ENCODE data around the gene CPED1. TPM values are rescaled to one million over a fixed set of nuclear protein-coding genes. Genes with fewer than 3 reads are reported as not detected.

CPED1 gene
- polyA plus RNA-seq, 1 donor from 2014 or later: not detected

GRCh38 chr7:121137580-121137979 is 149.1 kb downstream of the CPED1 start:
- H3K36me3 ChIP-seq (ENCODE audit: insufficient read depth, low read length): no peaks in the 10 kb centered on the region
- H3F3A ChIP-seq (ENCODE audit: insufficient read depth, low read length, poor library complexity, severe bottlenecking): no peaks in the 10 kb centered on the region
- H3K4me2 ChIP-seq (ENCODE audit: low read length): no peak overlapping the region
- no peak for TF ChIP-seq TAF1 (IDR thresholded peaks at IDR 0.05; ENCODE audit: low read depth)
- no peaks in the 10 kb centered on the region for H3K9me3 ChIP-seq (ENCODE audit: low read length)
- no peak overlapping the region for H3K4me3 ChIP-seq (ENCODE audit: low read length)
- H3K9me2 ChIP-seq (ENCODE audit: insufficient read depth, low read length): no peaks in the 10 kb centered on the region
- no peaks in the 10 kb centered on the region for H3K27me3 ChIP-seq (ENCODE audit: insufficient read depth, low read depth, low read length)
- H3K27ac ChIP-seq (ENCODE audit: low read length): no peak overlapping the region
- no peak overlapping the region for H2AFZ ChIP-seq (ENCODE audit: low read depth, low read length)
- H3K9ac ChIP-seq (ENCODE audit: low read length): no peak overlapping the region
- no peaks in the 10 kb centered on the region for H4K20me1 ChIP-seq (ENCODE audit: insufficient read depth)
- no peaks in the 10 kb centered on the region for H3K79me2 ChIP-seq (replicated peaks; ENCODE audit: insufficient read depth, low read length)

DNA sequence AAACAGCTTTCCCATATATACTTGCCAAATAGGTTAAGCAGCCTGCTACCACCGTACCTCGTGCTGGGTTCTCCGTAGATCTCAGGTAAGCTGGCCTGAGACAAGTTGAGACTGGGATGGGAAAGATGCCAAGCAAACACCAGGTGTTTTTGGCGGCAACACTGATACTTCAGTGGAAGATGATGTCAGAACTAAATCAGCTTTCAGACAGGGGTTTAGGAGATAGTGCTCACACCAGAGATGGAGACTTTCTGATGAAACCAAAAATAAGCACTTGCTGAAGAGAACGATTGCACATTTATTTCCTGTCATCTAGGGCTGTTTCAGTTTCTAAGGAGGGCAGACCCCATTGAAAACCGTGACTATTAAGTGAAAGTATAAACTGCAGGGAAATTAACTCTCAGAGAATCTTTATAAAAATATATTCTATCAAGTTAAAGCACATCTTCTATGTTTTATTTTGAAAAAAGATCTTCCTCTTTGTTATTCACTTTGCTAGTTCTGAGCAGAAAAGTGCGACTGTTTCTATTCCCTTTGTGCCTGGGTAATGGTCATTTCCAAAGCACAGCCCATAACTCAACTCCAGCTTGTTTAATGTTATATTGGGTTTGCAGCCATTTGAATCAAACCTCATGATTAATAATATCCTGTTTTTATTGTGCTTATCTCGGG is 149.9 kb downstream of the CPED1 start:
- no peaks in the 10 kb centered on the region for H3K9me2 ChIP-seq (ENCODE audit: insufficient read depth, low read length)
- no peak overlapping the region for H3K4me3 ChIP-seq (ENCODE audit: low read length)
- no peaks in the 10 kb centered on the region for H3K79me2 ChIP-seq (replicated peaks; ENCODE audit: insufficient read depth, low read length)
- H3K36me3 ChIP-seq (ENCODE audit: insufficient read depth, low read length): no peaks in the 10 kb centered on the region
- H2AFZ ChIP-seq (ENCODE audit: low read depth, low read length): no peak overlapping the region
- no peak overlapping the region for H3K27ac ChIP-seq (ENCODE audit: low read length)
- no peaks in the 10 kb centered on the region for H3K27me3 ChIP-seq (ENCODE audit: insufficient read depth, low read depth, low read length)
- TF ChIP-seq POLR2AphosphoS5 (IDR thresholded peaks at IDR 0.05): no peak
- no peak for TF ChIP-seq TAF1 (IDR thresholded peaks at IDR 0.05; ENCODE audit: low read depth)
- no peak for TF ChIP-seq SMC3 (conservative IDR thresholded peaks at IDR 0.05; ENCODE audit: poor library complexity)
- TF ChIP-seq CTCF (IDR thresholded peaks at IDR 0.05; ENCODE audit: poor library complexity, severe bottlenecking): no peak
- TF ChIP-seq EZH2 (IDR thresholded peaks at IDR 0.05; ENCODE audit: borderline replicate concordance, insufficient read depth, low read length, poor library complexity, severe bottlenecking): no peak
- TF ChIP-seq MXI1 (conservative IDR thresholded peaks at IDR 0.05; ENCODE audit: poor library complexity, severe bottlenecking): no peak
- TF ChIP-seq, protein P1, sequence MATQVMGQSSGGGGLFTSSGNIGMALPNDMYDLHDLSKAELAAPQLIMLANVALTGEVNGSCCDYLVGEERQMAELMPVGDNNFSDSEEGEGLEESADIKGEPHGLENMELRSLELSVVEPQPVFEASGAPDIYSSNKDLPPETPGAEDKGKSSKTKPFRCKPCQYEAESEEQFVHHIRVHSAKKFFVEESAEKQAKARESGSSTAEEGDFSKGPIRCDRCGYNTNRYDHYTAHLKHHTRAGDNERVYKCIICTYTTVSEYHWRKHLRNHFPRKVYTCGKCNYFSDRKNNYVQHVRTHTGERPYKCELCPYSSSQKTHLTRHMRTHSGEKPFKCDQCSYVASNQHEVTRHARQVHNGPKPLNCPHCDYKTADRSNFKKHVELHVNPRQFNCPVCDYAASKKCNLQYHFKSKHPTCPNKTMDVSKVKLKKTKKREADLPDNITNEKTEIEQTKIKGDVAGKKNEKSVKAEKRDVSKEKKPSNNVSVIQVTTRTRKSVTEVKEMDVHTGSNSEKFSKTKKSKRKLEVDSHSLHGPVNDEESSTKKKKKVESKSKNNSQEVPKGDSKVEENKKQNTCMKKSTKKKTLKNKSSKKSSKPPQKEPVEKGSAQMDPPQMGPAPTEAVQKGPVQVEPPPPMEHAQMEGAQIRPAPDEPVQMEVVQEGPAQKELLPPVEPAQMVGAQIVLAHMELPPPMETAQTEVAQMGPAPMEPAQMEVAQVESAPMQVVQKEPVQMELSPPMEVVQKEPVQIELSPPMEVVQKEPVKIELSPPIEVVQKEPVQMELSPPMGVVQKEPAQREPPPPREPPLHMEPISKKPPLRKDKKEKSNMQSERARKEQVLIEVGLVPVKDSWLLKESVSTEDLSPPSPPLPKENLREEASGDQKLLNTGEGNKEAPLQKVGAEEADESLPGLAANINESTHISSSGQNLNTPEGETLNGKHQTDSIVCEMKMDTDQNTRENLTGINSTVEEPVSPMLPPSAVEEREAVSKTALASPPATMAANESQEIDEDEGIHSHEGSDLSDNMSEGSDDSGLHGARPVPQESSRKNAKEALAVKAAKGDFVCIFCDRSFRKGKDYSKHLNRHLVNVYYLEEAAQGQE (IDR thresholded peaks at IDR 0.05; ENCODE audit: borderline replicate concordance): no peak
- TF ChIP-seq EP300 (conservative IDR thresholded peaks at IDR 0.05; ENCODE audit: poor library complexity, severe bottlenecking): no peak
- no peak for TF ChIP-seq RAD21 (conservative IDR thresholded peaks at IDR 0.05)
- no peak overlapping the region for H3K9ac ChIP-seq (ENCODE audit: low read length)
- H3F3A ChIP-seq (ENCODE audit: insufficient read depth, low read length, poor library complexity, severe bottlenecking): no peaks in the 10 kb centered on the region
- H3K9me3 ChIP-seq (ENCODE audit: low read length): no peaks in the 10 kb centered on the region
- H3K4me2 ChIP-seq (ENCODE audit: low read length): no peak overlapping the region
- no peaks in the 10 kb centered on the region for H4K20me1 ChIP-seq (ENCODE audit: insufficient read depth)
